Measurements from ENCODE around the gene UFL1.

The UFL1 gene

DNA sequence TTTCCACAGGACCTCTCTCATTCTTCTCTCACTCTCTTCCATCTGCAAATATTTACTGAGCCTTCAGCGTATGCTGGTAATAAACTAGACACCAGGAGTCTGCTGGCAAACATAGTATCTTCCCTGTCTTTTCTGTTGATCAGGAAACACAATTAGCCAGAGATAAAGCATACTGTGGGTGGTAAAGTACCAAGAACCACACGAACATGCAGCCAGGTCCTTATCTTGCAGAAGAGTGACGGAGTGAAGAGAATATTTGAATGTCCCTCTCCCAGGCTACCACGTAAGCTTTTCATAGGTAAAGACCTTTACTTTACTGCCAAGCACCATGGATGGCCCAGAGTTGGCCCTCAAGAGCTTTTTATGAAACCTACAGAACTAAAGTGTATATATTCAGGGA is 54.6 kb downstream of the UFL1 start:
- no peak for DNase-seq

GRCh38 chr6:96582021-96582420 is 60.4 kb downstream of the UFL1 start:
- DNase-seq, result no peak

DNA sequence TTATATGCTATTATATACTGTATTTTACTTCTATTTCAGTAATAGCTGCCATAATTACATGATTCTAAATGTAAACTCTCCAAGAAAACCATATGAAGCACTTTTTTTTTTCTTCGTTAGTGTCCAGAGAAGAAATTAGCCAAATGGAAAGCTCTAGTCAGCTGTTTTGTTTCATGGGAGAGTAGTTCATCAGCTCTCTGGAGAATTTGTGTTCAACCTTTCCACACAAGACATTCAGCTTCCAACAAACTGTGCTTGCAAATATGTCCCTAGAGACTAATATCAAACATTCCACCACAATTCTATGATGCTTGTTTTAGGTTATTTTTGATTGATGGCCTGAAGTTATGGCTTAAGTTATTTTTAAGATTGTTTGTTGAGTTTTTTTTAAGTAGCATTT is 60.8 kb downstream of the UFL1 start:
- DNase-seq, result no peak

GRCh38 chr6:96604420-96604819 is 82.8 kb downstream of the UFL1 start:
- DNase-seq, result no peak
